ENCODE results near the gene ADD2.

GRCh38 chr2:70627211-70627898 is 140.6 kb downstream of the ADD2 start:
- TF ChIP-seq CTCF (IDR thresholded peaks at IDR 0.05; ENCODE audit: low read depth, low read length, missing input control): no peak
- no peak for TF ChIP-seq GABPA (IDR thresholded peaks at IDR 0.05 in 1 of 2, conservative IDR thresholded peaks at IDR 0.05 in 1 of 2)

All from liver (tissue), 3 donors.